DMS53 treated with DMSO at 0.1 percent for 48 hours (cell line): ENCODE data around the gene GEN1.

Experiments
- DNase-seq: peaks from one replicate; lab custom pipeline; 2025; ENCODE audit not compliant: unreplicated experiment; lab: John Stamatoyannopoulos, UW

The GEN1 gene

DNA sequence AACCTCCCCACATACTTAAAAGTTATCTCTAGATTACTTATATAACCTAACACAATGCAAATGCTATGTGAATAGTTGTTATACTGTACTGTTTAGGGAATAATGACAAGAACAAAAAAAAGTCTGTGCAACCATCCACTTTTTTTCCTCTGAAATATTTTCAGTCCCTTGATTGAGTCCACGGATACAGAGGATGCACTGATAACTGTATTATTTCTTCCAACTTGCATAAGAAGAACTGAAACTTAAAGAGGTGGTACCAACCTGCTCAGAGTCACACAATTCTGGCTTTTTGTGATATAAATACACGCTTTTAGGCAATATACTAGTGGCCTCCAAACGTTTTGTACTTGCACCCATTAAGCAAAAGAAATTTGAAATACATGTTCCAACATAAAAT, 1.7 kb upstream of the GEN1 start:
- no peak for DNase-seq

DNA sequence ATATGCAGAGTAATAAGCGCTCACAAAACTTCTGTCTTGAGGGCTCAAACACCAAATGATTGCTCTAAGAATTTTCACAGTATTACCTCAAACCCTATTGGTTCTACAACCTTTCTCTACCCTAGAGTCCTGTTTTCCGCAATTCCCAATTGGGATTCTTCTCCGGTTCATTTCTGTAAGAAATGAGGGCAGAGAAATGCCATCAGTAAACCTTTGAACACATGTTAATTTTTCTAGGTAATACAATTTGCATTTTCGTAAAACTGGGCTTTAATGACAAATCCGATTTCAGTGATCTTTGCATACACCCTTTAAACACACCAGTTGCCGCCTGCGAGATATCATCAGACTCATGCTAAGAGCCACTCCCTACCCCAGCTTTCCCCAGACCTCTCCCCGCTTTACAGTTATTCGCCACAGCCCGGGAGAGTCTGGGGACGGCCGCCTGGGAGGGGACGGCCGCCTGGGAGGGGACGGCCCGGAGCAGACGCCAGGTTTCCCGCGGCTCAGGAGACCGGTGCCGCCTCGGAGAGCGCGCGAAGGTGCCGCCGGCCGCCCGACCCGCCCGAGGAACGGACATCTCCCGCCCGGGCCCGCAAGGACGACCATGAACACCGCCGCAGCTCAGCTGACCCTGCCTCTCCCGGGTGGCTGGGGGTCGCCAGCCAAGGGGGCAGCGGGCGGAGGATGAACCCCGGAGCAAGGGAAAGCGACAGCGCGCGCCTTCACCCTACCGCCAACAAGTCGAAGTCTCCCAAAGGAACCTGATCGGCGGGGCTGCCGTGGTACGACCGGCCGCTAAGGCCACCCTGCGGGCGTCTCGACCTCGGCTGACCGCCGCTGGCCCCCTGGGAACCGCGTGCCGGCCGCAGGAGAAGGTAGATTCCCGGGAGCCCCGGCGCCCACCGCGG, 791 bp upstream of the GEN1 start:
- peak; percentile 34 for DNase-seq

DNA sequence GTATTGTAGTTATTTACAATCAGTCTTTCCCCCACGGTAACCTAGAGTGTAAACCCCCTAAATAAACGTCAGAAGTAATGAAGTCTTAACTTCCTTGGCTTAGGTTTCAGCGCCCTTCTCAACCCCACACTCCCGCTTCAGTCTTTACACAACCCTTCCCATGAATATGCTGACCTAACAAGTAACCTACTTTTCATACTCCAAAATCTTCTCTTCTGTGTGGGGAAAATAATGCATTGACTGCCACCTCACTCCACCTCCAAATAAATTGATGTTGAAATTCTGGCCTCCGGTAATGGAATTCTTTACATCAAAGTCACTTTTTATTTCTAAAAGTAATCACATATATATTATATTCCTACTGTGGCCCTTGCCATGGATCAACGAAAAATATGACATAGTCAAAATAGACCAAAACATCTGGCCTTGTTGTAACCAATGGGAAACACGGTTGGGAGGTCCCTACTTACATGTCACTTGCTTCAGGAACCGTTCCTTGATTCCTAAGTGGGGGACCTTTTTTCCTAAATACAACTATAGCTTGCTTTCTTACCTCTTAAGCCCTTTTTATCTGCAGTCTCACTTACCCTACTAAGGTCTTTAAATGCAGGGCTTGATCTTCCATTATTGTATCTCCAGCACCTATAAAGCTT, 961 bp downstream of the GEN1 start:
- no peak for DNase-seq

DNA sequence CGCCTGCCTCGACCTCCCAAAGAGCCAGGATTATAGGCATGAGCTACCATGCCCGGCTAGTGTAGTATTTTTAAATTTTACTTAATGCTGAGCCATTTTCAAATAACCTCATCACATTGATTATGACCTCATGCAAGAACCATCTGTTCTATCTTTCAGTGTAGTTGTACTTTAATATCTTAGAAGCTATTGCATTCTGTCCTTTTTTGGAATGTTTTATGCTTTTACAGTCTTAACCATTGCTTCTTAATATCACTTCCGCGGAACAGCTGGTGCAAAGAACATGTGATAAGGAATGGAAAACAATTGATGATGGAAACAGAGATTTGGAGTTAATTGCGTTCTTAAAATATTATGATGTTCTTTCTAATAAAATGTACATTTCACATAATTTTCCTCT, 2.7 kb downstream of the GEN1 start:
- no peak for DNase-seq

DNA sequence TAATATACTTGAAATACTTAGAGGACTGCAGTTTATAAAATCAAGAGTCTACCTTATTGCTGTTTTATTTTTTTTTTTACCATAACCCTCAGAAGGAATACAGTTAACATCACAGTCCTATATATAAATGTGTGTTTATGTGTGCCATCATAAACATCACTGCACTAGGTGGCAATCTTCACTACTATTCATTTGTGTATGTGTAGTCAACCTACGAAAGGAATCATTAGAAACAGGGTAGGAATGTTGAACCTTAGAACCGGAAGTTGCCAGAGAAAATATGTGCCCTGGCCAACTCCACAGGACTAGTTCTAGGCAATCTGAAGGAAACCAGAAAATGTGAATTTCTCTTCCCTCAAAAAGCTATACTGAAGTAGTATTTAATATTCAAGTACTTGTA, 3.4 kb downstream of the GEN1 start:
- DNase-seq, result no peak

DNA sequence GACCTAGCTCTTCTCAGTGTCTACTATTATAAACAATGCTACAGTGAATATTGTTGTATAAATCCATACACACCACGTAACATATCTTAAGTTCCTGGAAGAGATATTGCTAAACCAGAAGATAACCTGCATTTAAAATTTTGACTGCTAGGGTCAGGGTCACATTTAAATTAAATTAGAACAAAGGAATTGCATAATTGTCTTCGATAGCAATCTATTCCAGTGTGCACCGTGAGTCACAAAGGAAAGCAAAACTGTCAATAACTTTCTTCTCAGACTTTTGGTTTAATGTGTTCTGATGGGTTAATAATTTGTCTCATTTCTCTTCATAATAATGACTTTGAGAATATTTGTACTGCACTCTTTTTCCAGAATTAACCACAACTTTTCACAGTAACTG, 4.2 kb downstream of the GEN1 start:
- DNase-seq, result no peak

DNA sequence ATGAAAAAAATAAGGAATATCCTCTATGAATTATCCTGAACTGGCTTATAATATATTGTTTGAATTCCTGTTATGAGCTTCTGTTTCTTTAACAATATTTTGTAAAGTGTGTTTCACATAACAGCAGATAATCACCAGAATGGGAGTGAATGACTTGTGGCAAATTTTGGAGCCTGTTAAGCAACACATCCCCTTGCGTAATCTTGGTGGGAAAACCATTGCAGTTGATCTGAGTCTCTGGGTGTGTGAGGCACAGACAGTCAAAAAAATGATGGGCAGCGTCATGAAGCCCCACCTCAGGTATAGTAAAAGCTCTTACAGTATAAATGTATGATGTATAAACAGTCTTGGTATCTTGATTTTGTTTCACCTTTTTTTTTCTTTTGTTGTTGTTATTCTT, 5.9 kb downstream of the GEN1 start:
- DNase-seq, result no peak

DNA sequence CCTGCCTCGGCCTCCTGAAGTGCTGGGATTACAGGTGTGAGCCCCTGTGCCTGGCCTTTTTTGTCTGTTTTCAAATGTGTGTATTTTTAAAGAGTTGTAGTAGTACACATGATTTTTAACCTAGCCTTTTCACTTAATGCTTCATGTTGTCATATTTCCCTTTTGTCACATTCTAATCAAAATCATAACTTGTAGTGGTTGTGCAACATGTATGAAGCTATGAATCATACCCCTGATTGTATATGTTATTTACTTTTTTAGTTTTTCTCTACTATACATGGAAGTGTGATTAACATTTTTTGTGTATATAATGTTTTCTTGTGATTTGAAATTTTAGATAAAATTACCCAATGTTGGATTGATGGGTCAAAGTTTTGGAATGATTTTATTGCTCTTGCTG, 8.5 kb downstream of the GEN1 start:
- no peak for DNase-seq

DNA sequence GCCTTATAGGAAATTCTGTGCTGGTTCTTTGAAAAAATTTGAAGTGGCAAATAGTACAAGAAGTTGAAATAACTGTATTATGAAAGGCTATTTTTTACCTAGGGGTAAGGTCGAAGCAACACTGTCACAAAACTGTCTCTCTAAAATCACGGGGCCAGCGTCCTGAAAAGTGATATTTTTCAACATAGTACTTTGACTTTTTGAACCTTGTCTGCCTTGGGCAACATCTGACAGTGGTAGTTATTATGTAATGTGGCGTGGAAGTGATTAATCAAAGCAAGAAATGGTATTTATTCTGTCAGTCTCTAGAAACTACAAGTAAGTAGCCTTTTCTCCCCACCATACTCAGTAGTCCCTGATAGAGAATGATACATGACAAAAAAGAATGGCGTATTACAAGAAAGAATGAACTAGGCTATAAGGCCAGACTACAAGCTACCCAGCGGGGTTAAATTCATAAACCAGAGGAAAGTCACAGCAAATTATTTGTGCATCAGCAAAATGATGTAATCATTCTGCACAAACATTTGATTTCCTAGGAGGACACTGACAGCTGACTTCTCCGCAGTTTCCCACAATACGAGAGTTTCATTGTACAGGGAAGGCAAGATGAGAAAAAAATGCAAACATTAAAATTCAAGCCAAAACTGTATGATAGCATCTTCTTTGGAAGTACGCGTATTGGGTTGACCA, 9.8 kb downstream of the GEN1 start:
- no peak for DNase-seq

DNA sequence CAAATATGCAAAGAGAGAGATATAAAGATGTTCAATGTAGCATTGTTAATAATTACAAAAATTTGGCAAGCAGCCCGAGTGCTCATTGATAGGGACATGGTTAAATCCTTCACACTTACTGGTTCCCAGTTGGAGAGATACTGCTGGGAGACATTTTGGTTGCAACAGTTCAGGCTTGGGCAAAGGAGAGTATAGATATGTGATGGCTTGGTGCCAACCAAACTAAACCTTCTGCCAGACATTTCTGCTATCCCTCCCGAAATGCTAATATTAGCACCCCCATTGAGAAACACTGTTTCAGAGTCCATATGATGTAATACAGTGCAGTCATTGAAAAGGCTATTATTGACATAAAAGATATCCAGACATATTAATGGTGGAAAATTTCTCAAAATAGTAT, 11.5 kb downstream of the GEN1 start:
- no peak for DNase-seq

DNA sequence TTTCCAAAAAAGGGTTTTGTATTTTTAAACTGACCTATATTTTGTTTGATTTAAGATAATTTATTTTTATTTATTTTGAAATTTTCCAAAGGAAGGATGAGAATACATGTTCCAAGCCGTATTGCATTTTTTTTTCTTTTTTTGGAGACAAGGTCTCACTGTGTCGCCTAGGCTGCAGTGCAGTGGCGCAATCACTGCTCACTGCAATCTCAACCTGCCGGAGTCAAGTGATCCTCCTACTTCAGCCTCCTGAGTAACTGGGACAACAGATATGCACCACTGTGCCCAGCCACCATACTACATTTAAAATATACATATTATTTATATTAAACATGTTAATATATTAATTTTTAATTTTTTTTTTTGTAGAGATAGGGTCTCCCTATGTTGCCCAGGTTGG, 15.0 kb downstream of the GEN1 start:
- no peak for DNase-seq

DNA sequence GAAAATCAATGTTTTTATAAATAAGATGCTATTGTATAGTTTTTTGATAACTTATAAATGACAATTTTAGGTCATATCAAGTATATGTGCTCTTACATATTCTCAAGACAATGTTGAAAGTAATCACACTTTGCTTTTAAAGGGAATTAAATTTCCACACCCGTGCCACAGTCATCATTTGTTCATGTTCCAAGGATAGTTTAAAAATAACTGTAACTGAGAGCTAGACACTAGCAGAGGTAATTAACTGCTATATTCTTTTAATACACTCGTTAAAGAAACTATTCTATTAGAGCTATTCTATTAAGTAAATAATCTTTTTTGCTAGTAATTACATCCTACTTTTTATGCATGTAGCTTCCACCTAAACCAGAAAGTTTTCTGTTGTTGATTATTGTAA, 18.0 kb downstream of the GEN1 start:
- DNase-seq, result no peak

DNA sequence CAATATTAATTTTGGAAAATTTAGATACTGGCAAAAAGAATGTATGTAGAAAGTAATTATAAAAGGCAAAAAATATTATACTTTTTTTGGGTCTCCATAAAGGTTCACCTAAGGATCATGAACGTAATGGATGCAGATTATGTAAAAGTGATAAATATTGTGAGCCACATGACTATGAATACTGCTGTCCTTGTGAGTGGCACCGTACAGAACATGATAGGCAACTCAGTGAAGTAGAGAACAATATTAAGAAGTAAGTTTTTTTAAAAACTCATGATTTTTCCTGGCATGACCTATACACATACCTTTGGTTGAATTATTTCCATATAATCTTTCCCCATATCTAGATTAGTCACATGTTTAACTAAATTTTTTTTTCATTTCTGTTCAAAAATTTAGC, 18.6 kb downstream of the GEN1 start:
- DNase-seq, result no peak

DNA sequence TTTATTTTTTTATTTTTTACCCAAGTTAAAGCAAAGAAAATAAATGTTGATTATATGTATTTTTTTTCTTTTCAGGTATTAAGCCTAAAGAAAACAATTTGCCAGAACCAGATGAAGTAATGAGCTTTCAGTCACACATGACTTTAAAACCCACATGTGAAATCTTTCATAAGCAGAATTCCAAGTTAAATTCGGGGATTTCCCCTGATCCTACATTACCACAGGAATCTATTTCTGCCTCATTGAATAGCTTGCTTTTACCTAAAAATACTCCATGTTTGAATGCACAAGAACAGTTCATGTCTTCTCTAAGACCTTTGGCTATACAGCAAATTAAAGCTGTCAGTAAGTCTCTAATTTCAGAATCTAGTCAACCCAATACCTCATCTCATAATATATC, 26.6 kb downstream of the GEN1 start:
- no peak for DNase-seq

DNA sequence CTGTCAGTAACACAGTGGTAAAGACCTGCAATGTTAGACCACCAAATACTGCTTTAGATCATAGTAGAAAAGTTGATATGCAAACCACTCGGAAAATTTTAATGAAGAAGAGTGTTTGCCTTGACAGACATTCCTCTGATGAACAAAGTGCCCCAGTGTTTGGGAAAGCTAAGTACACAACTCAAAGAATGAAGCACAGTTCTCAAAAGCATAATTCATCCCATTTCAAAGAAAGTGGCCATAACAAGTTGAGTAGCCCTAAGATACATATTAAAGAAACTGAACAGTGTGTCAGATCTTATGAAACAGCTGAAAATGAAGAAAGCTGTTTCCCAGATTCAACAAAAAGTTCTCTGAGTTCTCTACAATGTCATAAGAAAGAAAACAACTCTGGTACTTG, 27.5 kb downstream of the GEN1 start:
- no peak for DNase-seq

DNA sequence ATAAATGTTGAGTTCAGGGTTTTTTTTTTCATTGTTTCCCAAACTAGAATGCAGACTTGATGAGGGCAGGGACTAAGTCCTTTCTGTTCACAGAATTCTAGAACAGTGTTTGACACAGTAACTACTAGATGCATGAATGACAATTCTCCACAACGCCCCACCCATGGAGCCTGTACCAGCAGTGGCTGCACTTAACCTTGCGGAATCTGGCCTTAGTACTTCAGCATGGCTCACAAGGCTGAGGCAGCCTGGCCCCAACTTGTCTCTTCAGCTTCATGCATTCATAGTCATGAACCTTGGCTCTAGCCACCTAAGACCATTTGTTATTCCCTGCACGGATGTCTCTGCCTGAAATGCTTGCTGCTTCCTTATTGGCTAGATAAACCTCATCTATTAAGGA, 32.8 kb downstream of the GEN1 start:
- DNase-seq, result no peak

DNA sequence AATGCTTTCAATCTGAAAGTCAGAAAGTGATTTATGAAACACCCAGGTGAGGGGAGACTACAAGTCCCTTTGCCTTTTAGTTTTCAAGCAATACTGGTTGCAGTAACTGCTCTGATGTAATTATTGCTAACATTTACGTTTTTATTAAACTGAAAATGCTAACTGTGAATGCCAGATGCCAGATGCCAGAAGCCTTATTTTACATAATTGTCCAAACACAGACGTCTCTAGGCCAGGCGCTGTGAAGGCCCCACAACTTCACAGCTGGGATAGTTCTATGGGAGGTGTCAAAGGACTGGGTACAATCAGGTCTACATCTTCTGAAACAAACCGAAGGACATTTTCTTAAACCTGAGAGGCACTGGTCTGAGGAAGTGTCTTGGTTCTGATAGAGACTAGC, 34.8 kb downstream of the GEN1 start:
- DNase-seq, result no peak

DNA sequence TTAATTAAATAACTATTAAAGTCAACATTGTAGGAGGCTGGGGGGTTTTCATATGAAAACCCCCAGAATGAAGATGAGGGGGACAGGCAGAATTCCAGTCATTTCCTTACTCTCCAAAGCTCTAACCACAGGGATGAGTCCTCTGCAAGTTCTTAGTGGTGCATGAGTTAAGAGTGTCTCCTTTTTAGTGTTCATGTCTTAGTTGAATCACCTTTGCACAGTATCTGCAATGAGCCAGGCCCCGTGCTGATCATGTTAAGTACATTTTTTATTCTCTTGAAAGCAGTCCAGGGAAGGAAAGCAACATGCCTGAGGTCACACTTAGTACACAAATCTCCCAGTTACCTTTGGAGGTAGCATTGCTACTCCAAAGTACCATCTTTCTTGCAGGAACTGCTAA, 36.6 kb downstream of the GEN1 start:
- DNase-seq, result no peak

DNA sequence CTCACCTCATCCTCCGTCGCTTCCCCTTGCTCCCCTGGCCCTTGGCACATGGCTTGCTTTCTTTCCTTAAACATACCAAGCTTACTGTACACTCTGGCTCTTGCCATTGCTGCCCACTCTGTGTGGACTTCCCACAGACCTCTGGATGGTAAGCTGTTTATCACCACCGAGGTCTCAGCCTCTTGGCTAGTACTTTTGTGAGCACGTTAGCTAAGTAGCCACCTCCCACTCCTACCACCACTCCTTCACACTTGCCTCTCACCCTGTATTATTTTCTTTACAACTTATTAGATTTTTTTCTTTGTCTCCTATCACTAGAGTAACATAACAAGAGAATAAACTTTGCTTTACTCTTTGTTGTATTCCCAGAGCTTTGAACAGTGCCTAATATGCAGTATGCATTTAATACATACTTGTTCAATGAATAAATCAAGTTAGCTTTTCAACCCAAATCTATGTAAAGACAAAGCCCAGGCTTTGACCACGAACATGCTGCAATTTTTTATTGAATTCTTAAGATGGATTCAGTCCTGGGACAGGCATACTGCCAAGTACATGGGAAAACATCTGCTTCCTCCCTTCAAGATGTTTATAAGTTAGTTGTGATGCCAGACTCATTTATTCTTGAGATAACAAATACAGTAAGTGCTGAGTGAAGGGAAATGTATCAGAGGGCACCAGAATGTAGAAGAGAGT, 37.3 kb downstream of the GEN1 start:
- DNase-seq, result no peak

DNA sequence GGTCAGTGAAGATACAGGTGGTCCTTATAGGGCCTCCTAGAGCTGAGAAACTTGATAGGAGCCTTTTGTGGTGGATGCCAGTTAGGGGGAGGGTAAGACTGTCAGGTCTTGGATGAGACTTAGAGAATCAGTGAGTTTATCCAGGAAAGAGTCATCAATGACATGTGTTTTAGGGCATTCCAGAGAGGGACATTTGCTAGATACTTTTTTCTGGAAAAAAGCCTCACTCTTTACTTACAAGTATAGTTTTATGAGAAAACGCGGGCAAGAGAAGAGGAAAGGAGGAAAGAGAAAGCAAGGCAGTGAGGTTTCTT, 37.8 kb downstream of the GEN1 start:
- no peak for DNase-seq

DNA sequence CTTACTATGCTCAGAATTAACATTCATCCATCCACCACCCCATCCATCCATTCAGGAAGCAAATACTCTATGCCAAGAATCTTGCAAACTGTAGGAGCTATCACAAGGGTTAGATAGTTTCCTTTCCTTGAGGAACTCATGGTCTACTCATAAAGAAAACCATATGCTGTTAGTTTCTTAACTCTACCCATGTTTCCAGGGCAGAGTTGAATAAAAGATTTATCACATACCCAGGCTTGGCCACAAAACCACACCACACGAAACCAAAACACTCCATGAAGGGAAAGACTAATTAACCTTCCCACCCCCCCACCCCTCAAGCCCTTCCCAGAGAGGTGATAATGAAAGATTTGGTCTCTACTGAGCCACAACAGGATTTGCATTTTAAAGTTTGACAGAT, 38.6 kb downstream of the GEN1 start:
- DNase-seq, result no peak

DNA sequence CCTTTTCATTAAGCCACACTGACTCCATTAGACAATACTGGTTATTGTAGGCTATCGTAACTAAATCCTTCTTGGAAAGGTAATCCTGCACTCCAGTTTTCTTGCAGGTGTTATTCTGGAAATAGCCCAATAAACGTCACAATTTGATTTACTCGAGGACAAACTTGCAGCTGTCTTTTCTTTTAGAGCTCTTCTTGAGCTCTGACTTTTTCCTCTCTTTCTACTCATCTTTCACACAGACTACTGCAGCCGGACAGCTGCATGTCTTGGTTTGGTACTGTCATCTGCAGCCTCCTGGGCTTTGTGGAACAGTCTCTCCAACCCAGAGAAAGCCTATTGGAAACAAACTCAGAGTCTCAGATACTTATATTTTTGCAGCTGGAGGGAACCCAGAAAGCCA, 39.4 kb downstream of the GEN1 start:
- no peak for DNase-seq
